SK-N-SH (cell line): Measurements from ENCODE around the gene TMEM54. TPM values are rescaled to one million over a fixed set of nuclear protein-coding genes. Genes with fewer than 3 reads are reported as not detected.

Experiments
- CTCF ChIA-PET: fragments of 300-600, 350-600 bp; formaldehyde crosslinking; extraction: SDS; loops from one replicate; lab custom pipeline; 2021; lab: Yijun Ruan, JAX
- POLR2A ChIA-PET: fragments of 350-600 bp; sonication (Branson Sonifier 250); formaldehyde crosslinking; extraction: SDS; loops from one replicate; lab custom pipeline; 2020; ENCODE audit warnings: antibody characterized with exemption, inconsistent platforms; lab: Yijun Ruan, JAX
- DNase-seq: peaks from one replicate; pipeline ENCODE4 v3.0.0; 2012
- H2AFZ ChIP-seq: fragments of 200-600 bp; sonication (generic); 2 replicates; pipeline ENCODE4 v1.8.1; 2016; ENCODE audit warnings: antibody characterized with exemption, mild to moderate bottlenecking, low read depth
- H3F3A ChIP-seq: fragments of 200-600 bp; sonication (generic); replicated peaks from 2 replicates; pipeline ENCODE3; 2016; ENCODE audit warnings: antibody characterized with exemption, mild to moderate bottlenecking; ENCODE audit not compliant: insufficient read depth
- H3K27ac ChIP-seq, 2 experiments: fragments of 200-500 bp in 1 of 2; fragments of 200-600 bp in 1 of 2; sonication (Bioruptor generic) in 1 of 2; sonication (generic), shearing (Covaris generic) in 1 of 2; 2 replicates each; pipeline versions ENCODE4 v1.5.1 to v1.6.1; 2014 to 2016; ENCODE audit warnings: low read depth in 2 of 2, inconsistent platforms in 1 of 2, low read length in 1 of 2, mild to moderate bottlenecking in 1 of 2, mixed read lengths in 1 of 2
- H3K27me3 ChIP-seq: fragments of 200-600 bp; sonication (generic), shearing (Covaris generic); 2 replicates; pipeline ENCODE4 v1.6.1; 2016; ENCODE audit warnings: mixed run types; ENCODE audit not compliant: insufficient read depth
- H3K36me3 ChIP-seq, 2 experiments: fragments of 200-500 bp in 1 of 2; fragments of 200-600 bp in 1 of 2; sonication (Bioruptor generic) in 1 of 2; sonication (generic) in 1 of 2; replicated peaks in 1 of 2; 2 replicates each; pipeline versions ENCODE3 to v1.5.1; 2014 to 2016; ENCODE audit warnings: low read length in 1 of 2, mild to moderate bottlenecking in 1 of 2; ENCODE audit not compliant: insufficient read depth in 2 of 2, control insufficient read depth in 1 of 2
- H3K4me1 ChIP-seq, 2 experiments: fragments of 200-500 bp in 1 of 2; fragments of 200-600 bp in 1 of 2; sonication (Bioruptor generic) in 1 of 2; sonication (generic), shearing (Covaris generic) in 1 of 2; 2 replicates each; pipeline versions ENCODE4 v1.5.1 to v1.6.1; 2014 to 2016; ENCODE audit warnings: low read depth in 1 of 2, low read length in 1 of 2, mixed run types in 1 of 2; ENCODE audit not compliant: insufficient read depth in 2 of 2, control insufficient read depth in 1 of 2
- H3K4me2 ChIP-seq: fragments of 200-600 bp; sonication (generic), shearing (Covaris generic); 2 replicates; pipeline ENCODE4 v1.6.1; 2017; ENCODE audit warnings: mixed run types
- H3K4me3 ChIP-seq, 2 experiments: fragments of 200-500 bp in 1 of 2; fragments of 200-600 bp in 1 of 2; sonication (Bioruptor generic) in 1 of 2; sonication (generic), shearing (Covaris generic) in 1 of 2; 2 replicates each; pipeline versions ENCODE4 v1.5.1 to v1.8.1; 2014 to 2016; ENCODE audit warnings: low read depth in 2 of 2, inconsistent platforms in 1 of 2, low read length in 1 of 2, mild to moderate bottlenecking in 1 of 2, mixed read lengths in 1 of 2, moderate library complexity in 1 of 2
- H3K79me2 ChIP-seq: fragments of 200-600 bp; sonication (generic); 2 replicates; pipeline ENCODE4 v1.8.1; 2017; ENCODE audit warnings: mild to moderate bottlenecking; ENCODE audit not compliant: insufficient read depth
- H3K9ac ChIP-seq: fragments of 200-600 bp; sonication (generic); 2 replicates; pipeline ENCODE4 v1.6.1; 2017; ENCODE audit warnings: mixed run types
- H3K9me2 ChIP-seq: fragments of 200-600 bp; sonication (generic); 2 replicates; pipeline ENCODE4 v1.6.1; 2017; ENCODE audit warnings: mixed run types
- H3K9me3 ChIP-seq: fragments of 200-600 bp; sonication (generic); 2 replicates; pipeline ENCODE4 v1.6.1; 2017; ENCODE audit warnings: mixed run types, mild to moderate bottlenecking, moderate library complexity
- H4K20me1 ChIP-seq: fragments of 200-600 bp; sonication (generic); 2 replicates; pipeline ENCODE4 v1.6.1; 2017; ENCODE audit warnings: mild to moderate bottlenecking, mixed run types; ENCODE audit not compliant: insufficient read depth
- FOSL2 ChIP-seq: IDR thresholded peaks from 2 replicates; pipeline ENCODE4 v1.4.0; 2012; ENCODE audit warnings: low read depth, mild to moderate bottlenecking, moderate library complexity, borderline replicate concordance
- FOXJ3 ChIP-seq: sonication (generic); formaldehyde crosslinking; IDR thresholded peaks from 2 replicates; pipeline ENCODE4 v1.5.1; 2020; ENCODE audit warnings: mild to moderate bottlenecking, missing genetic modification reagents
- POLR2AphosphoS5 ChIP-seq: IDR thresholded peaks from 2 replicates; pipeline ENCODE4 v1.6.1; 2012; ENCODE audit warnings: low read depth, low read length
- RXRA ChIP-seq: IDR thresholded peaks from 2 replicates; pipeline ENCODE4 v1.4.0; 2012; ENCODE audit warnings: low read depth, mild to moderate bottlenecking, borderline replicate concordance
- SIN3A ChIP-seq: IDR thresholded peaks from 2 replicates; pipeline ENCODE4 v1.6.1; 2012; ENCODE audit warnings: low read depth, mild to moderate bottlenecking, low read length, moderate library complexity, borderline replicate concordance
- SMC3 ChIP-seq: IDR thresholded peaks from 2 replicates; pipeline ENCODE4 v1.6.1; 2012; ENCODE audit warnings: low read depth, low read length, improper control_type of control experiment
- WGBS: methylation state at CpG from one replicate; pipeline ENCODE4 v1.1.6; 2017; ENCODE audit warnings: low lambda C conversion rate; 5-methylcytosine and 5-hydroxymethylcytosine counted together
- polyA plus RNA-seq, 3 experiments: library from polyadenylated mRNA; depleted of rRNA; stranded (reverse); fragments of >200 nt; gene quantifications; 2 replicates each; pipeline ENCODE4 v1.2.3, GENCODE V29; 2012
- TF ChIP-seq, protein P1 (sequence below): IDR thresholded peaks from 2 replicates; pipeline ENCODE4 v1.4.0; 2012; ENCODE audit warnings: low read depth
- TF ChIP-seq, protein P2 (sequence below): IDR thresholded peaks from 2 replicates; pipeline ENCODE4; 2012
- TF ChIP-seq, protein P3 (sequence below): IDR thresholded peaks from 2 replicates; pipeline ENCODE4 v1.6.1; 2012; ENCODE audit warnings: mild to moderate bottlenecking, low read depth, low read length, moderate library complexity

Gene TMEM54
- polyA plus RNA-seq, 1 of the 3 experiments (the other 2 are of a cell fraction) = 66.6 TPM

DNA sequence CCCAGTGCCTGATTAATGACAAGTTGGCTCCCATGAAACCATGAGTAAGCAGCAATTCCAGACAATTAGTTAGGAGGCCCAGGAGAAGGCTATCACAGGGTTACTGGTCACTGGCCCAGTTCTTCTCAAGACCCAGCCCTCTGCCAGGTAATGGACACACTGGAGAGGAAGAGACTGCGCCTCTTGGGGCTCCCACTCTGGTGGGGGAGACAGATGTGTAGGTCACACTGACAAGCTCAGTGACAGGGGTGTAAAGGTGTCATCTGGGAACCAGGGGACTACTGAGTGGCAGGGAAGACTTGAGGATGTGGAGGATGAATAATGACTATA is 10.0 kb downstream of the TMEM54 start:
- Histone ChIP-seq H3K27me3 (peaks cover 5% of the 10 kb centered on the region; the same call in 1 of the 2 replicates), H3K27ac (no peak overlapping the region), H3F3A (peaks cover 4% of the 10 kb centered on the region), H2AFZ (no peak overlapping the region), H3K9me3 (no peaks in the 10 kb centered on the region), H3K4me2 (no peak overlapping the region), H3K36me3 (no peaks in the 10 kb centered on the region), H3K79me2 (no peaks in the 10 kb centered on the region), H3K9me2 (no peaks in the 10 kb centered on the region), H3K9ac (no peak overlapping the region), H3K4me1 (peaks cover 0 to 8% of the 10 kb centered on the region in 2 experiments; a peak in 2 of 4 replicates), H3K4me3 (no peak overlapping the region), H4K20me1 (0 out of 2 replicates have a peak, but pooled peaks cover 4% of the 10 kb centered on the region)
- CTCF ChIA-PET = interaction anchor here (0.9 to 9.0 kb wide), 7 partner anchors 9 to 195 kb away, joined by 4 to 46 read pairs (median 13); partner anchors contain the start of gene FNDC5
- no peak for TF ChIP-seq POLR2AphosphoS5
- TF ChIP-seq, protein P1, sequence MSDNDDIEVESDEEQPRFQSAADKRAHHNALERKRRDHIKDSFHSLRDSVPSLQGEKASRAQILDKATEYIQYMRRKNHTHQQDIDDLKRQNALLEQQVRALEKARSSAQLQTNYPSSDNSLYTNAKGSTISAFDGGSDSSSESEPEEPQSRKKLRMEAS = no peak
- TF ChIP-seq SMC3 = no peak
- TF ChIP-seq RXRA = no peak
- TF ChIP-seq FOSL2 = no peak
- no peak for TF ChIP-seq SIN3A
- TF ChIP-seq, protein P2, sequence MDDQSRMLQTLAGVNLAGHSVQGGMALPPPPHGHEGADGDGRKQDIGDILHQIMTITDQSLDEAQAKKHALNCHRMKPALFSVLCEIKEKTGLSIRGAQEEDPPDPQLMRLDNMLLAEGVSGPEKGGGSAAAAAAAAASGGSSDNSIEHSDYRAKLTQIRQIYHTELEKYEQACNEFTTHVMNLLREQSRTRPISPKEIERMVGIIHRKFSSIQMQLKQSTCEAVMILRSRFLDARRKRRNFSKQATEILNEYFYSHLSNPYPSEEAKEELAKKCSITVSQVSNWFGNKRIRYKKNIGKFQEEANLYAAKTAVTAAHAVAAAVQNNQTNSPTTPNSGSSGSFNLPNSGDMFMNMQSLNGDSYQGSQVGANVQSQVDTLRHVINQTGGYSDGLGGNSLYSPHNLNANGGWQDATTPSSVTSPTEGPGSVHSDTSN = no peak
- no peak for TF ChIP-seq FOXJ3 (CRISPR knock-in tag)
- POLR2A ChIA-PET = no interaction called here
- 67% methylated on average over 1 of the region's 1 CpG for WGBS
- DNase-seq = no peak

DNA sequence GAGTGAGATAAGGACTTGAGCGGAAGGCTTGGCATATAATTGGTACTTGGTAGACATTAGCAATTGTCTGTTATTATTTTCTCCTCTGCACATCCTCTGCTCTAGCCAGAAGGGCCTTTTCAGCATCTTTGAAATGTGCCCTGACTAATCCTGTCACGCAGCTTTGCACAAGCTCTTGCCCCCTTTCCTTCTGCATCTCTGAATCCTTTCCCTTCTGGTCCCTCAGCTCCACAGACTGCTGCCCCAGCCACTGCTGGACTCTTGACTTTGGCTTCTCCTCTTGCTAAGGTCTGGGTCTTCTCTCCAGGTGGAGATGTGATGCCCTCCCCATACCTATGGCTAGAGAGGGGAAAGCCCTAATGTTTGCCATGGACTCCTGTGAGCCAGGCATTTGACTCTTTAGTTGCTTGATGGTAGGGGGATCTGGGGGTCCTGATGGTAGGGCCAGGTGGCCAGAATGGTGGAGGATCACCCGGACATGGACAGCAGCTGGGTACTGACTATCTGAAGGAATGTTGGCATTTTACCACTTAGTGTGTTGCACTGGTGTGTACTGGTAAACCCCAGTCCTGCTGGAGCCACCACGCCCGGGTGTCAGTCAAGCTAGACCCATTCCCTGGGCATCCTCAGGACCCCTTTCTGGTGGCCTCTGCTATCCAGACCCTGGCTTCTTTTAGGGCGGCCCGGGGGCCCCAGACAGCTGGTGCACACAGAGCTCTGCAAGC is 10.5 kb downstream of the TMEM54 start:
- peaks cover 0 to 8% of the 10 kb centered on the region in 2 experiments; a peak in 2 of 4 replicates for H3K4me1 ChIP-seq
- no peak overlapping the region for H3K9ac ChIP-seq
- H3K9me2 ChIP-seq = no peaks in the 10 kb centered on the region
- peaks cover 5% of the 10 kb centered on the region; the same call in 1 of the 2 replicates for H3K27me3 ChIP-seq
- H3K4me2 ChIP-seq = no peak overlapping the region
- 82% methylated on average over 5 of the region's 7 CpGs for WGBS
- no peaks in the 10 kb centered on the region for H3K9me3 ChIP-seq
- H2AFZ ChIP-seq = no peak overlapping the region
- TF ChIP-seq SMC3 = no peak
- TF ChIP-seq, protein P3, sequence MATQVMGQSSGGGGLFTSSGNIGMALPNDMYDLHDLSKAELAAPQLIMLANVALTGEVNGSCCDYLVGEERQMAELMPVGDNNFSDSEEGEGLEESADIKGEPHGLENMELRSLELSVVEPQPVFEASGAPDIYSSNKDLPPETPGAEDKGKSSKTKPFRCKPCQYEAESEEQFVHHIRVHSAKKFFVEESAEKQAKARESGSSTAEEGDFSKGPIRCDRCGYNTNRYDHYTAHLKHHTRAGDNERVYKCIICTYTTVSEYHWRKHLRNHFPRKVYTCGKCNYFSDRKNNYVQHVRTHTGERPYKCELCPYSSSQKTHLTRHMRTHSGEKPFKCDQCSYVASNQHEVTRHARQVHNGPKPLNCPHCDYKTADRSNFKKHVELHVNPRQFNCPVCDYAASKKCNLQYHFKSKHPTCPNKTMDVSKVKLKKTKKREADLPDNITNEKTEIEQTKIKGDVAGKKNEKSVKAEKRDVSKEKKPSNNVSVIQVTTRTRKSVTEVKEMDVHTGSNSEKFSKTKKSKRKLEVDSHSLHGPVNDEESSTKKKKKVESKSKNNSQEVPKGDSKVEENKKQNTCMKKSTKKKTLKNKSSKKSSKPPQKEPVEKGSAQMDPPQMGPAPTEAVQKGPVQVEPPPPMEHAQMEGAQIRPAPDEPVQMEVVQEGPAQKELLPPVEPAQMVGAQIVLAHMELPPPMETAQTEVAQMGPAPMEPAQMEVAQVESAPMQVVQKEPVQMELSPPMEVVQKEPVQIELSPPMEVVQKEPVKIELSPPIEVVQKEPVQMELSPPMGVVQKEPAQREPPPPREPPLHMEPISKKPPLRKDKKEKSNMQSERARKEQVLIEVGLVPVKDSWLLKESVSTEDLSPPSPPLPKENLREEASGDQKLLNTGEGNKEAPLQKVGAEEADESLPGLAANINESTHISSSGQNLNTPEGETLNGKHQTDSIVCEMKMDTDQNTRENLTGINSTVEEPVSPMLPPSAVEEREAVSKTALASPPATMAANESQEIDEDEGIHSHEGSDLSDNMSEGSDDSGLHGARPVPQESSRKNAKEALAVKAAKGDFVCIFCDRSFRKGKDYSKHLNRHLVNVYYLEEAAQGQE = no peak
- ChIA-PET POLR2A (interaction anchor here (0.9 kb wide), 1 partner anchor 40 kb away, joined by 4 read pairs; no protein-coding TSS in a partner anchor), CTCF (interaction anchor here (0.5 to 9.0 kb wide), 9 partner anchors 10 to 196 kb away, joined by 3 to 46 read pairs (median 6); partner anchors contain the start of gene FNDC5)
- H3K36me3 ChIP-seq = no peaks in the 10 kb centered on the region
- no peak overlapping the region for H3K4me3 ChIP-seq
- peak; percentile 14 for DNase-seq
- H3K79me2 ChIP-seq = no peaks in the 10 kb centered on the region
- H3F3A ChIP-seq = peaks cover 4% of the 10 kb centered on the region
- 0 out of 2 replicates have a peak, but pooled peaks cover 4% of the 10 kb centered on the region for H4K20me1 ChIP-seq
- no peak overlapping the region for H3K27ac ChIP-seq
